ENCODE data around the gene IL1RAPL2.
"Not testable (repeated sequence)": the region's sequence is repeated elsewhere in the genome, so short reads cannot be mapped to it uniquely, and the experiment has no call there.

IL1RAPL2 gene

GRCh38 chrX:104677517-104677916, 111.5 kb downstream of the IL1RAPL2 start:
- not testable (repeated sequence) for DNase-seq

GRCh38 chrX:104679175-104679574, 113.2 kb downstream of the IL1RAPL2 start:
- no peak for DNase-seq

GRCh38 chrX:104681214-104681613, 115.2 kb downstream of the IL1RAPL2 start:
- no peak for DNase-seq

- no peak for DNase-seq
Measured at GRCh38 chrX:104684077-104684476, 118.1 kb downstream of the IL1RAPL2 start.

- no peak for DNase-seq
Measured at GRCh38 chrX:104695593-104695992, 129.6 kb downstream of the IL1RAPL2 start.

GRCh38 chrX:104696667-104697066, 130.7 kb downstream of the IL1RAPL2 start:
- DNase-seq: no peak

GRCh38 chrX:104697294-104697693, 131.3 kb downstream of the IL1RAPL2 start:
- no peak for DNase-seq

- no peak for DNase-seq
Measured at GRCh38 chrX:104707042-104707441, 141.0 kb downstream of the IL1RAPL2 start.

- DNase-seq: no peak
Measured at GRCh38 chrX:104707572-104707971, 141.6 kb downstream of the IL1RAPL2 start.

- DNase-seq: no peak
Measured at GRCh38 chrX:104712515-104712914, 146.5 kb downstream of the IL1RAPL2 start.

GRCh38 chrX:104721854-104722253, 155.9 kb downstream of the IL1RAPL2 start:
- no peak for DNase-seq

GRCh38 chrX:104728456-104728855, 162.5 kb downstream of the IL1RAPL2 start:
- no peak for DNase-seq

GRCh38 chrX:104742355-104742754, 176.4 kb downstream of the IL1RAPL2 start:
- no peak for DNase-seq

GRCh38 chrX:104745152-104745551, 179.2 kb downstream of the IL1RAPL2 start:
- DNase-seq: no peak

- DNase-seq: no peak
Measured at GRCh38 chrX:104749951-104750610, 184.1 kb downstream of the IL1RAPL2 start.

- no peak for DNase-seq
Measured at GRCh38 chrX:104762641-104763040, 196.6 kb downstream of the IL1RAPL2 start.

GRCh38 chrX:104789784-104790183, 223.8 kb downstream of the IL1RAPL2 start:
- no peak for DNase-seq

GRCh38 chrX:104795804-104796203, 229.8 kb downstream of the IL1RAPL2 start:
- DNase-seq: no peak

GRCh38 chrX:104803219-104803618, 237.2 kb downstream of the IL1RAPL2 start:
- DNase-seq: no peak

GRCh38 chrX:104806346-104806745, 240.3 kb downstream of the IL1RAPL2 start:
- no peak for DNase-seq

- DNase-seq: no peak
Measured at GRCh38 chrX:104833401-104833800, 267.4 kb downstream of the IL1RAPL2 start.

- no peak for DNase-seq
Measured at GRCh38 chrX:104842646-104843045, 276.6 kb downstream of the IL1RAPL2 start.

GRCh38 chrX:104852241-104852640, 286.2 kb downstream of the IL1RAPL2 start:
- DNase-seq: no peak

GRCh38 chrX:104854188-104854587, 288.2 kb downstream of the IL1RAPL2 start:
- DNase-seq: no peak

- no peak for DNase-seq
Measured at GRCh38 chrX:104854790-104855340, 288.9 kb downstream of the IL1RAPL2 start.

Data from NCI-H187 treated with DMSO at 0.1 percent for 48 hours (cell line).